Transverse colon (tissue), 4 donors: Measurements from ENCODE around the gene EMX2. TPM values are rescaled to one million over a fixed set of nuclear protein-coding genes. Genes with fewer than 3 reads are reported as not detected.

Experiments used
- DNase-seq: peaks from one replicate; pipeline ENCODE4 v3.0.0-alpha.2; 2019
- H3K27ac ChIP-seq, 4 donors: fragments of 200-600 bp; sonication (generic); 2 replicates each; pipeline ENCODE4 v1.5.1; 2016 to 2018; ENCODE audit warnings: inconsistent platforms in 4 of 4
- H3K27me3 ChIP-seq: fragments of 200-600 bp; sonication (generic); 2 replicates; pipeline ENCODE4 v1.5.1; 2017; ENCODE audit warnings: inconsistent platforms
- H3K36me3 ChIP-seq, 4 donors: fragments of 200-600 bp; sonication (generic); 2 replicates each; pipeline ENCODE4 v1.5.1; 2017 to 2019; ENCODE audit warnings: inconsistent platforms in 4 of 4
- H3K4me1 ChIP-seq, 4 donors: fragments of 200-600 bp; sonication (generic); 2 replicates each; pipeline ENCODE4 v1.5.1; 2017 to 2020; ENCODE audit warnings: inconsistent platforms in 4 of 4
- H3K4me3 ChIP-seq, 4 donors: fragments of 200-600 bp; sonication (generic); 1 replicate in 1 of 4; 2 replicates in 3 of 4; pipeline versions ENCODE4 v1.5.1 to v1.6.1; 2017 to 2019; ENCODE audit warnings: inconsistent platforms in 4 of 4
- H3K9me3 ChIP-seq, 2 donors: fragments of 200-600 bp; sonication (generic); 2 replicates each; pipeline ENCODE4 v1.5.1; 2017 to 2019; ENCODE audit warnings: inconsistent platforms in 2 of 2
- EP300 ChIP-seq: sonication (generic); formaldehyde crosslinking; IDR thresholded peaks from one replicate; pipeline ENCODE4 v1.6.1; 2017; ENCODE audit warnings: antibody characterized with exemption, low read depth
- POLR2A ChIP-seq: fragments of 450-650 bp; IDR thresholded peaks from one replicate; pipeline ENCODE4 v1.6.1; 2016; ENCODE audit warnings: antibody characterized with exemption, mild to moderate bottlenecking, moderate library complexity
- POLR2AphosphoS5 ChIP-seq, 3 donors: sonication (generic); formaldehyde crosslinking; IDR thresholded peaks; one replicate each; pipeline ENCODE4 v1.6.1; 2016; ENCODE audit warnings: antibody characterized with exemption in 3 of 3
- WGBS, 2 donors: methylation state at CpG; one replicate each; pipeline ENCODE4 v1.1.5; 2018; ENCODE audit warnings: low coverage in 1 of 2; 5-methylcytosine and 5-hydroxymethylcytosine counted together
- in situ Hi-C, 4 donors: fragments of 200-750 bp; cut with MboI; loops; one replicate each; pipeline versions ENCODE4 v1.15.0 to v1.15.1; 2017; ENCODE audit warnings: low sequenced_read_pairs in 3 of 4, low pct_ligation_motif_present in 1 of 4, low pct_unique_long_range_greater_than_20kb in 1 of 4
- intact Hi-C: fragments of 100-400 bp; cut with DNase I; formaldehyde crosslinking; loops from one replicate; pipeline ENCODE4 v1.15.1; 2023; ENCODE audit warnings: low total_unique reads
- total RNA-seq, 4 donors: library from RNA; depleted of rRNA; stranded (reverse); fragments of >200 nt; gene quantifications; one replicate each; pipeline ENCODE4 v1.1.0, GENCODE V29; 2016
- TF ChIP-seq, protein P1 (sequence below), 5 experiments: fragments of 200-600 bp in 3 of 5; fragments of 450-650 bp in 2 of 5; sonication (generic) in 3 of 5; IDR thresholded peaks; 1 replicate in 2 of 5; 2 replicates in 3 of 5; pipeline ENCODE4 v1.5.1; 2016 to 2017; ENCODE audit warnings: antibody characterized with exemption in 5 of 5, inconsistent platforms in 3 of 5, mild to moderate bottlenecking in 2 of 5, moderate library complexity in 1 of 5

EMX2 gene
- total RNA-seq, 4 donors from 2014 or later: 0.95 TPM; not detected in 3

DNA sequence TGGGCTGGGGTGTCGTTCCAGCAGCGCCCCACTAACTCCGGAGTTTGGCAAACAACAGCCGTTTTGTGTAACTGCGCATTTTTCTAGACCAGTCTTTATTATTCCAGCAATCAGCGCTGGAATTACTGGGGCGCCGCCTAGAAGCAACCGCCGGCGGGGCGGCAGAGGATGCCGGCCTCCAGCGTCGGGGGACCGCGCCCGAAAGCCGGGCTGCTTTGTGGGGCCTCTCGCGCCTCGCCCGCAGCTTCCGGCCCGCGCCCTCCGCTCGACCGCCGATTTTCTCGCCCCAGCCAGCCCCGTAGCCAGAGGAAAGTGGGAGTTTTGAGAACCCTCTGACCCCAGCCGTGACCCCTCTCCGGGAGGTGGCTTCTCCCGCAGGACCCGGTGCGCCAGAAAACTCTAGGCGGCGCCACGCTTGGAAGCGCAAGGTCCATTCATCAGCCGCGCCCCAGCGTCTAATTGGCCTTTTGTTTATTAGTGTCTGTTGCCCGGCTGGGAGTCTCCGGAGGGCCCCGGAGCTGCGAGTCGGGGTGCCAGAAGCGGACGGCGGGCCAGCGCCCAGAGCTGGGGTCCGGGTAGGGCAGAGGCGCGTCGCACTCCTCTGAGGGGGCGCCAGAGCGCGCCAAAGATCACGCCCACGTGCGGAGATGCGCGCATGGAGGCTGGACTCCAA is 10.7 kb downstream of the EMX2 start:
- Histone ChIP-seq H3K27ac (no peak overlapping the region), H3K27me3 (peaks cover 90% of the 10 kb centered on the region), H3K36me3 (no peaks in the 10 kb centered on the region), H3K4me3 (no peak overlapping the region), H3K9me3 (no peaks in the 10 kb centered on the region), H3K4me1 (peaks cover 0 to 6% (median 5%) of the 10 kb centered on the region in 4 donors)
- WGBS, 2 donors: 16% methylated on average over 55 of the region's 65 CpGs; no CpG with 5 or more reads in 1 of the 2 donors
- intact Hi-C loops: no loop called here
- DNase-seq: no peak
- TF ChIP-seq EP300: no peak
- TF ChIP-seq POLR2A: no peak
- TF ChIP-seq, protein P1, sequence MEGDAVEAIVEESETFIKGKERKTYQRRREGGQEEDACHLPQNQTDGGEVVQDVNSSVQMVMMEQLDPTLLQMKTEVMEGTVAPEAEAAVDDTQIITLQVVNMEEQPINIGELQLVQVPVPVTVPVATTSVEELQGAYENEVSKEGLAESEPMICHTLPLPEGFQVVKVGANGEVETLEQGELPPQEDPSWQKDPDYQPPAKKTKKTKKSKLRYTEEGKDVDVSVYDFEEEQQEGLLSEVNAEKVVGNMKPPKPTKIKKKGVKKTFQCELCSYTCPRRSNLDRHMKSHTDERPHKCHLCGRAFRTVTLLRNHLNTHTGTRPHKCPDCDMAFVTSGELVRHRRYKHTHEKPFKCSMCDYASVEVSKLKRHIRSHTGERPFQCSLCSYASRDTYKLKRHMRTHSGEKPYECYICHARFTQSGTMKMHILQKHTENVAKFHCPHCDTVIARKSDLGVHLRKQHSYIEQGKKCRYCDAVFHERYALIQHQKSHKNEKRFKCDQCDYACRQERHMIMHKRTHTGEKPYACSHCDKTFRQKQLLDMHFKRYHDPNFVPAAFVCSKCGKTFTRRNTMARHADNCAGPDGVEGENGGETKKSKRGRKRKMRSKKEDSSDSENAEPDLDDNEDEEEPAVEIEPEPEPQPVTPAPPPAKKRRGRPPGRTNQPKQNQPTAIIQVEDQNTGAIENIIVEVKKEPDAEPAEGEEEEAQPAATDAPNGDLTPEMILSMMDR (IDR thresholded peaks at IDR 0.05): no peak
- no peak for TF ChIP-seq POLR2AphosphoS5 (IDR thresholded peaks at IDR 0.05)
- in situ Hi-C loops: no loop called here

DNA sequence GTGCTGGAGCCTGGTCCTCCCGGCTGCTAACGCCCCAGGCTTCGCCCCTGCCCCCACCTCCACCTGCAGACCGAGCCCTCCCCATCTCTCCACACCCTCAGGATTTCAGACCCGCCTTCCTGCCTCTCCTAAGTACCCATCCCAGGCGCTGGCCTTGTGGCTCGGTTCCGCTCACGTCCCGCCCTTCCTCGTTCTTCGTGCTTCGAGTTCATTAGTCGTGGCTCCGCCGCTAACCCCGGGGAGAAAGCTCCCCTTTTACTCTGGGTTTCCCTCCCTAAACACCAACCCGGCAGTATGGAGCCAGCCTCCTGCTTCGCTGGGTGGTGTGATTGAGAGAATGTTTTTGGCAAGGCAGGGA is 11.2 kb downstream of the EMX2 start:
- in situ Hi-C loops: no loop called here
- no peak overlapping the region for H3K4me3 ChIP-seq

DNA sequence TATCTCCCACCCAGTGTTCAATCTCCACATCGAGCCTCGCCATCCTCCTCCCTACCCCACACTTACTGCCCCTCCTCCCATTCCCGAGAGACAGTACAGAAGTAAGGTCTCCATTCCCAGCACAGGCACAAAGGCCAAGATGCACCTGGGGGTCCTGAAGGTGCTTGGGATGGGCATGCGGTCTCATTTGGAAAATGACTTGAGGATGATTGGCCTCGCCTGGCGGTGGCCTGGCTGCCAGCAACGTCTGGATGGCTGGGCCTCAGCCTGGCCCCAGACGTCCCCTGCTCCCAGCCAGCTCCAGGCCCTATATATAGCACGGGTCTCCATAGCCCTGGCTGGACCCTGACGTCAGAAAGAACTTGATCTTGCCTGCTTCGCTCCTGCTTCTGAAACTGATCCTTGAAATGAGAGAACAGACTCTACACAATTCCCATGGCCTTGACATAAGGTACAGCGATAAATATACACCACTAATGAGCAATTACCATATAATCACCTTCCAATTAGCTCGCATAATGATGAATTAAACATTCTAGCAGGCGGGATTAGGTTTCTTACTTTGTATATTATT is 11.8 kb downstream of the EMX2 start:
- H3K27me3 ChIP-seq: peaks cover 79% of the 10 kb centered on the region
- TF ChIP-seq, protein P1 (IDR thresholded peaks at IDR 0.05): no peak
- no peak for TF ChIP-seq EP300
- no peak for TF ChIP-seq POLR2AphosphoS5 (IDR thresholded peaks at IDR 0.05)
- no peak for TF ChIP-seq POLR2A

More for the DNA sequence above, 11.2 kb downstream of the EMX2 start:
- H3K36me3 ChIP-seq: no peaks in the 10 kb centered on the region
- no peaks in the 10 kb centered on the region for H3K9me3 ChIP-seq
- no peak for DNase-seq
- no peak for TF ChIP-seq POLR2AphosphoS5 (IDR thresholded peaks at IDR 0.05)
- no peak for TF ChIP-seq EP300
- TF ChIP-seq, protein P1 (IDR thresholded peaks at IDR 0.05): no peak
- TF ChIP-seq POLR2A: no peak
- H3K27ac ChIP-seq: no peak overlapping the region
- WGBS, 2 donors: 0 to 19% methylated on average over 1 to 19 of the region's 19 CpGs
- peaks cover 0 to 6% (median 5%) of the 10 kb centered on the region in 4 donors for H3K4me1 ChIP-seq
- peaks cover 84% of the 10 kb centered on the region for H3K27me3 ChIP-seq
- intact Hi-C loops: no loop called here

DNA sequence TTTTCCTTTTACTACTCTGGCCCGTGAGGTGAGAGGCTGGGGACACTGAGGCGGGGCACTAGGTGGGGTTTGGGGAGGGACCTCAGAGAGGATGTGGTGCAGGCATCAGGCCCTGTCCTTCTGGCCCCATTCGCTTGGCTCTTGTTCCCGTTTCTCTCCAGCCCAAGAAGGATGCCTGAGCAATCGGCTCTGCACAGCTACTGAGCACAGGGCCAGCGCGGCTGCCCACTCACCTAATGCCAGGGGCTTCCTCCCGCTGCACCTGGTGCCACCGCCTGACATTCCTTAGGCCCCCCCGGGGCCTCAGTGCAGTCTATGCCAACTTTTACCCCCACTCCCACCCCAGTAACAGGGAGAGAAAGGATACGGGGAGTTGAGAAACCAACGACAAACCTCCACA is 12.5 kb downstream of the EMX2 start:
- intact Hi-C loops (no loop called here), in situ Hi-C loops (no loop called here)
- TF ChIP-seq, protein P1 (IDR thresholded peaks at IDR 0.05): no peak
- TF ChIP-seq EP300: no peak
- no peak for TF ChIP-seq POLR2AphosphoS5 (IDR thresholded peaks at IDR 0.05)
- no peak for TF ChIP-seq POLR2A
- Histone ChIP-seq H3K27me3 (peaks cover 72% of the 10 kb centered on the region), H3K4me3 (no peak overlapping the region), H3K27ac (no peak overlapping the region), H3K4me1 (peaks cover 0 to 6% (median 5%) of the 10 kb centered on the region in 4 donors), H3K36me3 (no peaks in the 10 kb centered on the region), H3K9me3 (no peaks in the 10 kb centered on the region)
- 70% methylated on average over 12 of the region's 12 CpGs; no CpG with 5 or more reads in 1 of the 2 donors for WGBS, 2 donors
- DNase-seq: no peak

More for the DNA sequence above, 11.8 kb downstream of the EMX2 start:
- DNase-seq: no peak
- no peak overlapping the region for H3K4me3 ChIP-seq
- intact Hi-C loops (no loop called here), in situ Hi-C loops (no loop called here)
- H3K27ac ChIP-seq: no peak overlapping the region
- H3K36me3 ChIP-seq: no peaks in the 10 kb centered on the region
- H3K9me3 ChIP-seq: no peaks in the 10 kb centered on the region
- WGBS, 2 donors: 42 to 44% methylated on average over 5 to 14 of the region's 14 CpGs
- H3K4me1 ChIP-seq: peaks cover 0 to 6% (median 5%) of the 10 kb centered on the region in 4 donors
